Measurements from ENCODE around the gene TENM3.

DNA sequence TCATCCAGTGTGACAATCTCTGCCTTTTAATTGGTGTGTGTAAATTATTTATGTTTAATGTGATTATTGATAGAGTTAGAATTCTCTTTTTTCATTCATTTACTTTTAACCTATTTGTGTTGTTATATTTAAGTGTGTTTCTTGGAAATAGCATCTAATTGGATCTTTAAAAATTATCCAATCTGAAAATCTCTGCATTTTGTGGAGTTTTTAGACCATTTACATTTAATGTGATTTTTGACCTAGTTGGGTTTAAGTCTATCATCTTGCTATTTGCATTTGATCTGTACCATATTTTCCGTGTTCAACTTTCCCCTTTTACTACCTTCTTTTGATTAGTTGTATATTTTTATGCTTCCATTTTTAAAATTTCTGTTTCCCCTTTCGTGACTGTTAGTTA, 71.3 kb downstream of the TENM3 start:
- TF ChIP-seq, protein P1, sequence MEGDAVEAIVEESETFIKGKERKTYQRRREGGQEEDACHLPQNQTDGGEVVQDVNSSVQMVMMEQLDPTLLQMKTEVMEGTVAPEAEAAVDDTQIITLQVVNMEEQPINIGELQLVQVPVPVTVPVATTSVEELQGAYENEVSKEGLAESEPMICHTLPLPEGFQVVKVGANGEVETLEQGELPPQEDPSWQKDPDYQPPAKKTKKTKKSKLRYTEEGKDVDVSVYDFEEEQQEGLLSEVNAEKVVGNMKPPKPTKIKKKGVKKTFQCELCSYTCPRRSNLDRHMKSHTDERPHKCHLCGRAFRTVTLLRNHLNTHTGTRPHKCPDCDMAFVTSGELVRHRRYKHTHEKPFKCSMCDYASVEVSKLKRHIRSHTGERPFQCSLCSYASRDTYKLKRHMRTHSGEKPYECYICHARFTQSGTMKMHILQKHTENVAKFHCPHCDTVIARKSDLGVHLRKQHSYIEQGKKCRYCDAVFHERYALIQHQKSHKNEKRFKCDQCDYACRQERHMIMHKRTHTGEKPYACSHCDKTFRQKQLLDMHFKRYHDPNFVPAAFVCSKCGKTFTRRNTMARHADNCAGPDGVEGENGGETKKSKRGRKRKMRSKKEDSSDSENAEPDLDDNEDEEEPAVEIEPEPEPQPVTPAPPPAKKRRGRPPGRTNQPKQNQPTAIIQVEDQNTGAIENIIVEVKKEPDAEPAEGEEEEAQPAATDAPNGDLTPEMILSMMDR (IDR thresholded peaks at IDR 0.05), result no peak
- no peak for TF ChIP-seq POLR2A (IDR thresholded peaks at IDR 0.05)

All from uterus (tissue), 2 donors.